Neural cell (in vitro differentiated cells): ENCODE measurements around the gene MSI2. TPM values are rescaled to one million over a fixed set of nuclear protein-coding genes. Genes with fewer than 3 reads are reported as not detected.

Experiments
- H2AFZ ChIP-seq: fragments of 200-600, 300-800 bp; sonication (generic), shearing (Covaris generic); 2 replicates; pipeline ENCODE4 v1.6.0; 2014; ENCODE audit warnings: low read depth, mild to moderate bottlenecking, antibody characterized with exemption, low read length, moderate library complexity
- H3F3A ChIP-seq: fragments of 200-600 bp; shearing (Covaris generic); 2 replicates; pipeline ENCODE4 v1.6.1; 2016; ENCODE audit warnings: mild to moderate bottlenecking, moderate library complexity, mixed read lengths, antibody characterized with exemption, low read length; ENCODE audit not compliant: insufficient read depth, poor library complexity, severe bottlenecking
- H3K27ac ChIP-seq: fragments of 200-600, 300-800 bp; sonication (generic), shearing (Covaris generic); 2 replicates; pipeline ENCODE4 v1.5.1; 2014; ENCODE audit warnings: mild to moderate bottlenecking, low read length, moderate library complexity
- H3K27me3 ChIP-seq: fragments of 300-800, 200-600 bp; sonication (generic), shearing (Covaris generic); 2 replicates; pipeline ENCODE4 v1.6.0; 2014; ENCODE audit warnings: mild to moderate bottlenecking, low read depth, low read length, moderate library complexity; ENCODE audit not compliant: insufficient read depth
- H3K36me3 ChIP-seq: fragments of 300-800, 200-600 bp; sonication (generic), shearing (Covaris generic); 2 replicates; pipeline ENCODE4 v1.5.1; 2014; ENCODE audit warnings: mild to moderate bottlenecking, antibody characterized with exemption, low read length, moderate library complexity; ENCODE audit not compliant: insufficient read depth
- H3K4me2 ChIP-seq: fragments of 300-800, 200-600 bp; sonication (generic), shearing (Covaris generic); 2 replicates; pipeline ENCODE4 v1.6.0; 2014; ENCODE audit warnings: mild to moderate bottlenecking, low read length
- H3K4me3 ChIP-seq: fragments of 300-800, 200-600 bp; sonication (generic), shearing (Covaris generic); 2 replicates; pipeline ENCODE4 v1.5.1; 2014; ENCODE audit warnings: mild to moderate bottlenecking, low read length, moderate library complexity
- H3K79me2 ChIP-seq: fragments of 200-600 bp; shearing (Covaris generic); replicated peaks from 2 replicates; pipeline ENCODE4 v1.6.0; 2014; ENCODE audit warnings: mild to moderate bottlenecking, low read length, moderate library complexity; ENCODE audit not compliant: insufficient read depth
- H3K9ac ChIP-seq: fragments of 300-800, 200-600 bp; sonication (generic), shearing (Covaris generic); 2 replicates; pipeline ENCODE4 v1.6.1; 2016; ENCODE audit warnings: mild to moderate bottlenecking, low read length, mixed read lengths
- H3K9me2 ChIP-seq: fragments of 200-600 bp; shearing (Covaris generic); 2 replicates; pipeline ENCODE4 v1.6.1; 2016; ENCODE audit warnings: mild to moderate bottlenecking, low read length, mixed read lengths; ENCODE audit not compliant: insufficient read depth
- H3K9me3 ChIP-seq: fragments of 200-600, 300-800 bp; sonication (generic), shearing (Covaris generic); 2 replicates; pipeline ENCODE4 v1.6.1; 2016; ENCODE audit warnings: mild to moderate bottlenecking, mixed run types, low read length, moderate library complexity, mixed read lengths
- H4K20me1 ChIP-seq: fragments of 200-600 bp; shearing (Covaris generic); 2 replicates; pipeline ENCODE4 v1.6.1; 2016; ENCODE audit warnings: mild to moderate bottlenecking, mixed run types; ENCODE audit not compliant: insufficient read depth
- CTCF ChIP-seq: fragments of 450-650 bp; IDR thresholded peaks from 2 replicates; pipeline ENCODE4 v1.5.1; 2014; ENCODE audit warnings: antibody characterized with exemption, mild to moderate bottlenecking, moderate library complexity; ENCODE audit not compliant: poor library complexity, severe bottlenecking
- EP300 ChIP-seq: fragments of 450-650 bp; conservative IDR thresholded peaks from 2 replicates; pipeline ENCODE4 v1.6.1; 2014; ENCODE audit warnings: antibody characterized with exemption, mild to moderate bottlenecking, moderate library complexity; ENCODE audit not compliant: poor library complexity, severe bottlenecking
- EZH2 ChIP-seq: fragments of 200-600, 300-800 bp; shearing (Covaris generic), sonication (generic); IDR thresholded peaks from 2 replicates; pipeline ENCODE4 v1.6.1; 2014; ENCODE audit warnings: antibody characterized with exemption, low read length, borderline replicate concordance, mild to moderate bottlenecking; ENCODE audit not compliant: insufficient read depth, poor library complexity, severe bottlenecking
- MXI1 ChIP-seq: fragments of 450-650 bp; conservative IDR thresholded peaks from 2 replicates; pipeline ENCODE4 v1.6.1; 2014; ENCODE audit warnings: antibody characterized with exemption, mild to moderate bottlenecking; ENCODE audit not compliant: poor library complexity, severe bottlenecking
- POLR2AphosphoS5 ChIP-seq: IDR thresholded peaks from 2 replicates; pipeline ENCODE4 v1.6.1; 2012
- RAD21 ChIP-seq: fragments of 450-650 bp; conservative IDR thresholded peaks from 2 replicates; pipeline ENCODE4 v1.6.1; 2014; ENCODE audit warnings: antibody characterized with exemption, mild to moderate bottlenecking, moderate library complexity
- REST ChIP-seq: IDR thresholded peaks from 2 replicates; pipeline ENCODE4 v1.6.1; 2012; ENCODE audit warnings: borderline replicate concordance
- SMC3 ChIP-seq: fragments of 450-650 bp; conservative IDR thresholded peaks from 2 replicates; pipeline ENCODE4 v1.6.1; 2014; ENCODE audit warnings: antibody characterized with exemption, mild to moderate bottlenecking, moderate library complexity; ENCODE audit not compliant: poor library complexity
- TAF1 ChIP-seq: IDR thresholded peaks from 2 replicates; pipeline ENCODE4 v1.6.1; 2012; ENCODE audit warnings: low read depth
- polyA plus RNA-seq: library from polyadenylated mRNA; depleted of rRNA; stranded (reverse); fragments of >200 nt; gene quantifications from 2 replicates; pipeline ENCODE4 v1.2.3, GENCODE V29; 2014

Gene MSI2
- polyA plus RNA-seq, 1 donor from 2014 or later: 61.4 TPM

DNA sequence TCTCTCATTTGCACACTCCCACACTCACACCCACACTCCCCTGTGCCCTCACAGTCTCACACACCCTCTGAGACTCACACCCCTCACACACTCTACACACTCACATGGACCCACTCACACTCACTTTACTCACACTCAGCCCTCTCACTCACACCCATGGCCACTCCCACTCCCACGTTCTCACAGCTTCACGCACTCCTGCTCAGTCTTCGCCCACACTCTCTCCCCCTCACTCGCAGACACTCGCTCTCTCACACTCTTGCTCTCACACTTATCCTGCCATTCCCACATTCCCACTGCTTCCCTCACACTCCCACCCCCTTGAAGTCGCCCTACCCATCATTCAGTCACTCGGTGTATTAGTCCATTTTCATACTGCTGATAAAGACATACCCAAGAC is 440.9 kb downstream of the MSI2 start:
- H4K20me1 ChIP-seq: no peaks in the 10 kb centered on the region
- H3K4me2 ChIP-seq: no peak overlapping the region
- no peaks in the 10 kb centered on the region for H3K79me2 ChIP-seq
- no peak overlapping the region for H3K9ac ChIP-seq
- H3K4me3 ChIP-seq: no peak overlapping the region
- H3K9me2 ChIP-seq: no peaks in the 10 kb centered on the region
- no peaks in the 10 kb centered on the region for H3K36me3 ChIP-seq
- no peaks in the 10 kb centered on the region for H3K27me3 ChIP-seq
- no peaks in the 10 kb centered on the region for H3F3A ChIP-seq
- H3K27ac ChIP-seq: no peak overlapping the region
- H3K9me3 ChIP-seq: no peaks in the 10 kb centered on the region
- TF ChIP-seq CTCF (no peak), RAD21 (no peak), MXI1 (no peak), EZH2 (no peak)
- H2AFZ ChIP-seq: no peak overlapping the region

DNA sequence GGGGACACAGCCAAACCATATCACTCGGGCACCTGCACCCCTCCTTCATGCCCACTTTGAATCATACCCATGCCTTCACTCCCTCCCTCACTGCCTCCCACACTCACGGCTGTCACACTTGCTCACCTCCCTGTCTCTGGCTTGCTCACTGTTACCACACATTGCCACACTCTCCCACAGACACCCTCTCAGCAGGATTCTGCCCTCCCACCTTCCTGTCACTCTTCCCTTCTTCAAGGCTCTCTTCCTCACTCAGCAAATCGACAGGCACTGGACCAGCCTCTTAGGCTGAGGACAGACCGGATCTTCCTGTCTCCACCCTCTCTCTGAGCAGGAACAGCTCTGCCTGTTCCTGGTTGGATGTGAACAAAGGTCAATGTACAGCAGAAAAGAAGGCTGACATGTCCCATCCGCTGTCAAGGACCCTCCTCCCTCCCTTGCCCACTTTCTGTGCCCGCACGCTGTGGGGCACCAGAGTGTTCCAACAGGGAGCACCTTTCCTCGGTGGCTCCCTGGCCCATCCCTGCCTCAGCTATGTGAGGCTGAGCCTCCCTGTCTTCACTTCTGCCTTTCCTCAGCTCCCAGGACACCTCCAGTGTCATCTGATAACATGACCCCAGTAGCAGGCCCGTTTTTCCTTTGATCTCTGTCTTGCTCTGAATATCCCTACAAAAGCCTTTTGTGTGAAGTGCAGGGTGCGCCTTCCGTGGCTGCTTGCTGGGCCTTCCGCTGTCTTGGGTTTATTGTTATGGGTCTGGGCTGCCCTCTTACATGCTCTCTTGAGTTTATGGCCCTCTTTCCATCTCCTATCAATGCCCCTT is 441.8 kb downstream of the MSI2 start:
- Histone ChIP-seq H3K27ac (no peak overlapping the region), H3K9me2 (no peaks in the 10 kb centered on the region), H2AFZ (no peak overlapping the region), H3K27me3 (no peaks in the 10 kb centered on the region), H3K4me2 (no peak overlapping the region), H4K20me1 (no peaks in the 10 kb centered on the region), H3K36me3 (no peaks in the 10 kb centered on the region), H3K79me2 (no peaks in the 10 kb centered on the region), H3K9ac (no peak overlapping the region), H3K4me3 (no peak overlapping the region), H3F3A (no peaks in the 10 kb centered on the region), H3K9me3 (no peaks in the 10 kb centered on the region)
- TF ChIP-seq MXI1: no peak

DNA sequence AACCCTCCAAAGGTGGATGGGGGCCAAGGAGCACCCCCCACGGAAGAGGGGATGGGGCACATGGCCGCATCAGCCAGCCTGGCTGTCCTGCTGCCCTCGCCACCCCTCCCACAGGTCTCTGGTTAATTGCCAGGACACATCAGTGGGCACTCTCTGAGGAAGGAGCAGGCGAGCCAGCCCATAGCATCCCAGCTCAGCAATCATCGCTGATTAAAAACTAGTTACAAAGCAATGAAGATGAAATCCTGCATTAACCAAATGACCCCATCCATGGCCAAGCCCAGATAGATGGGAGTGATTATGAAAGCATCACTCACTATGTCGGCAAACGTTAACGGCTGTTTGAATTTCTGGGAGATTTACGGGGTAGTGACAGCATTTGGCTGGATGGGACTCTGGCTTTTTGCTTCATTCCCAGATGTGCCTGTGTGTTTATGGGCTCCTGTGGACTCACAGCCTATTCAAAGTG is 443.5 kb downstream of the MSI2 start:
- Histone ChIP-seq H3K79me2 (no peaks in the 10 kb centered on the region), H3K4me2 (no peak overlapping the region), H3K9ac (no peak overlapping the region), H4K20me1 (no peaks in the 10 kb centered on the region), H3K4me3 (no peak overlapping the region), H3K9me2 (no peaks in the 10 kb centered on the region), H2AFZ (no peak overlapping the region), H3K36me3 (no peaks in the 10 kb centered on the region), H3K27me3 (no peaks in the 10 kb centered on the region), H3K9me3 (no peaks in the 10 kb centered on the region), H3F3A (no peaks in the 10 kb centered on the region), H3K27ac (no peak overlapping the region)
- TF ChIP-seq POLR2AphosphoS5 (no peak), TAF1 (no peak), EP300 (no peak), EZH2 (no peak), REST (no peak), RAD21 (no peak), MXI1 (no peak), SMC3 (no peak)
